Muscle layer of colon (tissue), 2 donors: Measurements from ENCODE around the gene OR8J1.
"Not testable (repeated sequence)": the region's sequence is repeated elsewhere in the genome, so short reads cannot be mapped to it uniquely, and the experiment has no call there.

ENCODE experiments used
- H3K27ac ChIP-seq: one replicate; pipeline ENCODE4 v1.7.0; 2013; ENCODE audit warnings: low read depth, mild to moderate bottlenecking, low read length, moderate library complexity
- H3K27me3 ChIP-seq, 2 donors: one replicate each; pipeline ENCODE4 v1.7.0; 2013; ENCODE audit warnings: low read length in 2 of 2, mild to moderate bottlenecking in 2 of 2; ENCODE audit not compliant: insufficient read depth in 2 of 2, control insufficient read depth in 1 of 2
- H3K36me3 ChIP-seq: one replicate; pipeline ENCODE4 v1.7.0; 2013; ENCODE audit warnings: mild to moderate bottlenecking, low read length; ENCODE audit not compliant: insufficient read depth
- H3K4me1 ChIP-seq: one replicate; pipeline ENCODE4 v1.7.0; 2013; ENCODE audit warnings: mild to moderate bottlenecking, low read length; ENCODE audit not compliant: insufficient read depth
- H3K4me3 ChIP-seq, 2 donors: one replicate each; pipeline ENCODE4 v1.7.0; 2013; ENCODE audit warnings: low read length in 2 of 2, low read depth in 1 of 2, mild to moderate bottlenecking in 1 of 2, moderate library complexity in 1 of 2
- H3K9ac ChIP-seq: one replicate; pipeline ENCODE4 v1.7.0; 2013; ENCODE audit warnings: low read length
- H3K9me3 ChIP-seq: one replicate; pipeline ENCODE4 v1.7.0; 2013; ENCODE audit warnings: mild to moderate bottlenecking, low read length
- donor health status: abdominal sarcoma.
- donor health status: Adenocarcinoma of cecum.

Gene OR8J1

GRCh38 chr11:56401858-56402461 is 47.9 kb downstream of the OR8J1 start:
- H3K27me3 ChIP-seq, H3K27ac ChIP-seq, H3K4me1 ChIP-seq, H3K4me3 ChIP-seq, H3K36me3 ChIP-seq, H3K9me3 ChIP-seq, H3K9ac ChIP-seq: not testable (repeated sequence)

GRCh38 chr11:56404393-56404792 is 50.3 kb downstream of the OR8J1 start:
- Histone ChIP-seq H3K4me1 (no peaks in the 10 kb centered on the region), H3K36me3 (no peaks in the 10 kb centered on the region), H3K9ac (no peak overlapping the region), H3K4me3 (no peak overlapping the region), H3K9me3 (no peaks in the 10 kb centered on the region), H3K27me3 (no peaks in the 10 kb centered on the region), H3K27ac (no peak overlapping the region)

GRCh38 chr11:56410801-56411200 is 56.7 kb downstream of the OR8J1 start:
- Histone ChIP-seq H3K9ac (no peak overlapping the region), H3K9me3 (no peaks in the 10 kb centered on the region), H3K36me3 (no peaks in the 10 kb centered on the region)

More at GRCh38 chr11:56410801-56411200, 56.7 kb downstream of the OR8J1 start:
- H3K4me1 ChIP-seq = no peaks in the 10 kb centered on the region
- no peak overlapping the region for H3K4me3 ChIP-seq
- no peaks in the 10 kb centered on the region for H3K27me3 ChIP-seq
- H3K27ac ChIP-seq = no peak overlapping the region
